Stimulated activated CD4-positive, alpha-beta T cell treated with anti-CD3 and anti-CD28 coated beads, TNF-alpha, amount 100 ng/mL, for 4 hours (primary cell): ENCODE results near the gene SPTB.

Experiments used
- DNase-seq, 3 experiments: peaks; one replicate each; pipeline ENCODE4 v3.0.0-alpha.2; 2020; ENCODE audit warnings: low read depth in 3 of 3

SPTB gene

DNA sequence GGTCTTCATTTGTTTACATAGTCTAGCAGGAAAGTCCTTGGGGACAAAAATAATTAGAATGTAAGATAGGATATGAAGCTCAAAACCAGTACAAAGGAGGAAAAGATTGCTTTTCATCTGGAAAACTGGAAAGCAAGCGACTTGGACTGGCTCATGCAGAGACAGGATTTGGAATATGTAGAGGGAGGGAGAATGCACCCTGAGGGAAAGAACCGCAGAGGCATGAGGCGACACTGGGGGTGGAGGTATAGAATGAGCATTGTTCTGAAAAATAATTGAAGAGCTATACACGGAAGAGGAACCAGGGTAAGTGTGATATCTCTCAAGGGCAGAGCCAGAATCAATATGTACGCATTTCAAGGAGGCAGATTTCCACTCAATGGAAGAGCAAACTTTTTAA lies 90.0 kb downstream of the SPTB start:
- no peak for DNase-seq

DNA sequence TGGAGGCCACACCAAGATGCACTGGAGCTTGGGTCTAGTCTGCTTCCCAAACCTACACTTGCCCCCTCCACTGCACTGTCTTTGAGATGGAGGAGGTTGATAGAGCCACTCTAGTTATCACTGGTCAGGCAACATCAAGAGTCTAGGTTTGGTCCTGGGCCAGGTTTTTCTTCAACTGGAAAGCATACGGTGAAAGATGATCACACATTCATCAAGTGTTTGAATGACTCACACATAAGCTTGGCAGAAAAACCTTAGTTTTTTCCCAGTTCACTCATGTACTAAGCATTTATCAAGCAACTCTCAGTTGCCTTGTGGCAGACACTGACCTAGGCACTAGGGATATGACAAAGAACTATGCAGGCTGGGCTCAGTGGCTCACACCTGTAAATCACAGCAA lies 91.0 kb downstream of the SPTB start:
- no peak for DNase-seq

DNA sequence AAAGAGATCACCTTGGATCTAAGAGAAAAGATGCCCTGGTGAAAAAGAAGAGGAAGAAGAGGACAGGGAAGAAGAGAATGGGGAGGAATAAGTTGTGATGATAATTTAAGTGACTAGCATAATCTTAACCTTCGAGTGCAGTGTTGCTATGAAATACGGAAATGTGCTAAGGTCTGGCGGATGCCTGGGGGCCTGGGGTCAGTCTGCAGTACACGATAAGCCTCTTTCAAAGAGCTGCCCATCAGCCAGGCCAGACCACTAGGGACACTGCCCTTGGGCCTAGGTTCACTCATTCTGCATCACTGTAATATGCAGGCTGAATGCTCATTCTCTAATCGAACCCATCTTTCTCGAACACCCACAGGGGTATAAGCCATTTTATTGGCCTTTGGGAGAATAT lies 92.1 kb downstream of the SPTB start:
- no peak for DNase-seq

DNA sequence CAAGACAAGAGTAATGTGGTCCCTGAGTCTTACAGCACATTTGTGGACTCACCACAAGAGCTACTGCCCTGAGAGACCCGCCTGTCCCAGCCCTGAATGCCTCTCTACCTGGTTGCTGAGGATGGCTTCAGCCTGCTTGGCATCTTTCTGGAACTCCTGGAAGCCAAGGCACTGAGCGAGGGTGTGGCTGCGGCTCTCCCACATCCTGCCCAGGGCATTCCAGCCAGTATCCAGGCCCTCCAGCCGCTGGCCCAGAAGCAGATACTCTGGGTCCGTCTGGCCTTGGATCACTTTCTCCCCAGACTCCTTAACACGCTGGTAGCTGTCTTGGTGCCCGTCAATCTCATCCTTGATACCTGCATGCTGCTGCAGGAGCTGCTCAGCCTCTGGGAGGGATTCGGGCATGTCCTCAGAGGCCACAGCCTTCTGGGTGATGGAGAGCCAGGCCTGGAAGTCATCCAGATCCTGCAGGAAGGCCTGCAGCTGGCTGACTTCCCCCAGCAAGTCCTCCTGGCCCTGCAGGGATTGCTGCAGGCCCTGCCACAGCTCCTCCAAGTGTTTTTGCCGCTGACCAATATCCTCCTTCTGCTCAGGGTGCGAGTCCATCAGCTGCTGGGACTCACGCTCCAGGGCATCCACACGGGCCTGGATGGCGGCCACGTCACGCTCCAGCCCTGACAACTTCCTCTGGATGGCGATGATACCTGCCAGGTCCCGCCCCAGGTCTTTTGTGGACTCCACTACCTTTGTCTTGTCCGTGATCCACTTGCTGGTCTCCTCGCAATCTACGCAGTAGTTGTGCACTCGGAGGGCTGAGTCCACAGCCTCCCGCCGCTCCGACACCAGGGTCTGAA lies 93.2 kb downstream of the SPTB start:
- DNase-seq = no peak

DNA sequence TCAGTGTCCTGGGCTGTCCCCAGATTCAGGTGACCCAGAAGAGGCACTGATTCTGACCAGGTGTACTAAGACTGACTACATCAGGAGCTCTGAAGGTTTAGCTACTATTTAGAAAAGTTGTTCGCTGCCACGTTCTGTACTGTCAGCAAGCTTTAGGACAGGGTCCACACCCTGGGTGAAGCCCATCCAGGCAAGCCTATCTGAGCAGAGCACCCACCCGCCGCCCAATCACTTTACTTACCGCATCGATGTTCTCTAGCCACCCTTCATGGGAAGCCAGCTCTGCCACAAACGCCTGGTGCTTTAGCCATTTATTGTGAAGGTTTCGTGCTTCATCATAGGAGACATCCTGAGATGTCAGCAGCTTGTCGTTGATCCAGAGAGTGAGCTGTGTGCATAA lies 95.7 kb downstream of the SPTB start:
- DNase-seq = no peak

DNA sequence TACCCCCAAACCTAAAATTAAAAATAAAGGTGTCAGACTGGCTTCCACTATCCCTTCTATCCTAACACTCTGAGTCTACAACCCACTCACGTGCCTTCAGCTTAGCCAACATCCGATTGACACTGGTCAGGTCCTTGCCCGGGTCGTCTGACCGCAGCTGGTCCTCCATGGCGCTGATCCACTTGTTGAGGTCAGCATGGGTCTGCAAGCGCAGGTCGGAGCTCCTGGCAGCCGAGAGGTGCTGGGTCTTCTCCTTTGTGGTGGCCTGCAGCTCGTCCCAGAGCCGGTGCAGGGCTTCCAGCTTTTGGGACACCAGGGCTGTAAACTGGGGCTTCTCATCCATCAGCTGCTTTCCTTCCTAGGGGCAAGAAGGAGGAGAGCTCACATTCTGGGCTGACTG lies 97.5 kb downstream of the SPTB start:
- no peak for DNase-seq

DNA sequence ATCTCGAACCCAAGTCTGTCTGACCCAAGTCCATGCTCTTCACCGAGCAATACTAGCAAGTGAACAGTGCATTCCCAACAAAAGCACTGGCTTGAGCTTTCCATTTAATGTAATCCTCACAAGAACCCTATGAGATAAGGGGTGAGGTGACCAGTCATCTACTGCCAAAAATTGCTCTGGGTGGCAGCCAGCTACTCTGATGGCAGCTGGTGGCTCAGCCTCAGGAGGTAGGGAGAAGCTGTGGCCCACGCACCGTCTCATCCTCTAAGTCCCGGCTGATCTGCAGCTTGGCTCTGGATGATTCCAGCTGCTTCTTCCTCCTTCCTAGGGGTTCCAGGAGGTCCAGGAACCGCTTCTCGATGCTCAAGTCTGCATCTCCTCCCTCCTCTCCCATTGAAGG lies 100.2 kb downstream of the SPTB start:
- DNase-seq = no peak

DNA sequence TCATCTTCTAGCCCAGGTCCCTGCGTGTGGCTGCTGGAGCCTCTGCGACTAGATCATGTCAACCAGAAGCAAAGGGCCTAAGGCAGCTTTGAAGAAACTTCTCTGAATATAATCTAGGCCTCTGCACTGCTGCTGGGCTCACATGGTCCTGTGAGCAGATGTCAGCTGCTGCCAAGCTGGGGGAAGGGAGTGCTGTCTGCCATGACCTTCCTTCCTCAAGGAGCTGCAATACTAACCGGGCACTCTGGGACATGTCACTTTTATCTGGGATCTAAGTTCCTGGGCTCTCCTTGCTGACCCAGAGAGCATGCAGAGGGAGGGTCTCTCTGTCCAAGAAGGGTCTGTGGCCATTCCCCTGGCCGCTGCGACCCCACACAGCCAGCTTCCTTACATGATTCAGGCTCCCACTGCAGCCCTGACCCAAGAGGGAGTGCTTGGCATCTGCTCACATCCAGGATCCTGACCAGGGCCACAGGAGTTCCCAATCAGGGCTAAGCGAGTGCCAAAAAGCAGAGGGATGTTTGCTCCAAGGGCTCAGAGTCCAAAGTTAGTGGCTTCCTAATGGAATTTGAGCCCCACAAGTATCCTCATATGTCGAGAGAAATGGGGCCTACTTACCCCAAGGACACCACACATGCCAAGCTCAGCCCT lies 101.5 kb downstream of the SPTB start:
- DNase-seq = no peak

DNA sequence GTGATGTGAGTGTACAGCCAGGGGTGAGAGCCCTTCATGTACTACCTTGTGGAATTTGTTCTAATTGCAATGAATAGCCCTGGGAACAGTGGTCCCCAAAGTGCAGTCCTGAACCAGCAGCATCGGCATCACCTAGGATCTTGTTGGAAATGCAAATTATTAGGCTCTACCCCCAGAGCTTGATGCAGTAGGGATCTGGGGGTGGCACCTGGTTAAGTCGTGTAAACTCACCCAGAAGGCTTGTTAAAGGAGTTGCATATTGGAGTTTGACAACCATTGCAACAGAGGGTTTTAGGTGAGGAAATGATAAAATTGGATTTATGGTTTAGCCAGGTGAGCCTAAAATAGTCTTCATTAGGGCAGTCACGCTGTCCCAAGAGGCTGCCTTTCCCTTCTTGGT lies 102.2 kb downstream of the SPTB start:
- no peak for DNase-seq

DNA sequence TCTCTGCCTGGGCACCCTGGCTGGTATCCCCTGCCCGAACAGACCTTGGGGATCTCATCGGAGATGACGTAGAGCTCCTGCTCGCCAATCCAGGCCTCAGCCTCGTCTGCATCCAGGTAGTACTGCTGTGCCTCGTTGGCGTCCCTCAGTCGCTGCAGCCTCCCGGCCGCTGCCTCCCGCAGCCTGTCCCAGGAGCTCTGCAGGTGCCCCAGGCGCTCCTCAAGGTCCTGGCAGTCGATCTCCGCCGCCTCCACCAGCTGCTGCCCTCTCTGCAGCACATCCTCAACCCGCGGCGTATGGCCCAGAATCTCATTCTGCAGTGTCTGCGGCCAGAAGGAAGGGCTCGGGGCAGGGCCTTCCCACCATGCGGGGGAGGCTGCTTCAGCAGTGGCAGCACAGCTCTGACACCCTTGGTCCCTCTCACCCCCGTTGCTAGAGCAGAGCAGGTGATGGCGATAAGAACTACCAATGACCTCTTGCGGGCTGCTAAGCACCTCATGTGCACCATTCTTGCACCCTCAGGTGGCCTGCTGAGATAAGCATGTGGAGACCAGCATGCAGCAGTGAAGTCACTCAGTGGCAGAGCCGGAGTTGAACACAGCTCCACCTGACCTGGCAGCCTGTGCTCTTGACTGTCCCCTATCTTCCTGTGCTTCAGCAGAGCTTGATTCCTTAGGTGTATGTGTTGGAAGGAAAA lies 104.5 kb downstream of the SPTB start:
- no peak for DNase-seq

DNA sequence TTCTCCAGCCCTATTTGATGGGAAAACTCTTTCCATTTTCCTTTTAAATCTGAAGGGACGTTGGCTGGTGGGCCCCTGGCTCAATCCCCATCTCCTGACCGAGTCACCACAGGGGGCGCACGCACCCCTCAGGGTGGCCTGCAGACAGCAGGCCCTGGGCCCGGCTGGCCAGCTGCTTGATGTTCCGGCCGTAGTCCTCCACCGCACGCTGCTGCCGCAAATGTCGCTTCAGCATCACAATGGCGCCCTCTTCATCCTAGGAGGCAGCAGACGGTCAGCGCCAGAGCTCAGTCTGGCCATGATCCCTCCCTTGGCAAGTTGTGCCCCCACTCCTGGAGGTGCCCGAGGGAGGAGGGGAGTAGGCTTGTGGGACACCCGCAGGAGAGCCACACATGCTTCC lies 105.4 kb downstream of the SPTB start:
- DNase-seq = no peak

DNA sequence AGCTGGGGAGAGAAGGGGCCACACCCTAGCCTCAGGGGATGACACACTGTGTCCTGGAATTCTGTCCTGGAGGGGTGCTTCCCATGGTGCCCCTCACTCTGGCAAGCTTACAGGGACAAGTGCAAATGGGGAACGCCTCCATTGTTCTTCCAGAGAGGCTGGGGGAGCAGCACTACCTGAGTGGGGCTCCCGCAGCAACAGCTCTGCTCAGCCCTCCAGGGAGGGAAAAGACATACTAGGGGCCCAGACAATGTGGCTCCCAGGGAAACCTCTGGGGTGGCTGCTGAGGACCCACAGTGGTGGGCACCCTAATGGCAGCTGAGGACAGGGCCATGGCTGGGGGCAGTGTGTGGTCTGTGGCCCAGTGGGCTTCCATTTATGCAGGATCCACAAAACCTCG lies 106.1 kb downstream of the SPTB start:
- no peak for DNase-seq

DNA sequence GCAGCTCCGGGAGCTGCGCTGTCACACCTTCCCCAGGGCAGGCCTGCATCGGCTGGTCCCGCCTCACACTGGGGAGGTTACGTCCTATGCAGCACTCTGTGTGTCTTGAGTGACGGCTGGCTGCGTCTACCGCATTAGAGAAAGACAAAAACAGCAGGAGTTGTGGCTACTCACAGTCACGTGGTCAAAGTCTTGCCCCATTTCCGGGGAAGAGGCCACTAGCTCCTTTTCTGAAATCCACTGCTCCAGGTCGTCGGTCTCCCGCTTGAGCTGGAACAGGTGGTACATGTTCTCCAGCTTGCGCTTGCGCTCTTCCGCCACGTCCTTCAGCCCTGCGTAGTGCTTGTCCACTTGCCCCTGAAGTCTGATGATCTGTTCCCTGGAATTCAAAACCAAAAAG lies 106.7 kb downstream of the SPTB start:
- DNase-seq = no peak

DNA sequence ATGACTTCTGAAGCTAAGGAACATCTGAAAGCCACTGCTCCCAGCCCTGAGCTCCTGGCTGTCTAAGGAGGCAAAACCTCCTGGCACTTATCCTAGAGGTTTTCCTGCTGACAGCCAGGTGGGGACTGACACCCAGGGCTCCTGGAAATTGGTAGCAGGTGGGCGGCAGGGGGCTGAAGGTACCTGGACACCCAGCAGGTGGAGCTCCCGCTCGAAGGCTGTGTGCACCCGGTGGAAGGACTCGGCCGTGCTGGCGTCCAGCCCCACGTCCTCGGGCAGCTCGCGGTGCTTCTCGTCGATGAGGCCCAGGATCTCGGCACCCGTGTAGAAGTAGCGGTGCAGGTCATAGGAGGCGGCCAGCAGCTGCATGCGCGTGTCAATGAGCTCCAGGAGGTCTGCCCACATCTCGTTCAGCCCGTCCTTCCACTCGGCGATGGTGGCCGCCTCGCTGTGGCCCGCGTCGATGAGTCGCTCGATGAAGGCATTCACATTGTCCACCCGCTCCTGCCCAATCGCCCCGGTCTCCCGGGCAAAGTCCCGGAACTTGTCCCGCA lies 107.2 kb downstream of the SPTB start:
- no peak for DNase-seq

DNA sequence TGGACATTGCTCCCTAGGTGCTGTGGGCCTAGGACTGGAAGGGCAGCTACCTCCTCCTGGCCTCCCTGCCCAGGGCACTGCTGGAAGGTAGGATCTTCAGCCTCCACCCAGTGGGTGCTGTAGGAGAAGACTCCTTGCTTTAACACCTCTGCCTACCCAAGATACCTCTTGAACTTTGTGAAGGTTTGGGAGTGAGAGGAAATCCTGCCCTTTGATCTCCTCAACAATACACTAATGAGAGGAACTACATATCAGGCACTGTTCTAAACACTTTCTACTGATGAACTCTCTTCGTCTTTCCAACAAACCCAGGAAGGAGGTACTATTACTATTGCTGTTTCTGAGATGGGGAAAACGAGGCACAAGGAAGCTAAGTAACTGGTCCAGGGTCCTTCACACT lies 108.5 kb downstream of the SPTB start:
- no peak for DNase-seq

DNA sequence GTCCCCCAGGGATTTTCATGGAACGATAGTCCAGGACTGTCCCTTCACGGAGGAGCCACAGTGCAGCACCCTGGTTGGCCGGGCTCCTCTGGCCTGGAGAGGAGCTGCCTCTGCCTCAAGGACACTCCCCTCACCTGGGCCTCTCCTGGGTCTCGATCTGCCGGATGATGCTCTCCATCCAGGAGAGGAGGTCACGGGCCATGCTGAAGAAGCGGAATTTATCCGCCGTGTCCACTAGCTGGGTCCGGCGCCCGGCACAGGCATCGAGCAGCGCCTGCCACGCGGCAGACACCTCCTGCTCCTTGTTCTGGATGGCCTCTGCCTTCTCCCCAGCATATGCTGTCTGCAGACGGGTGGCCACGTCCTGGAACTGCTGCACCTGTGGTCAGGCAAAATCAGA lies 109.0 kb downstream of the SPTB start:
- DNase-seq = no peak

DNA sequence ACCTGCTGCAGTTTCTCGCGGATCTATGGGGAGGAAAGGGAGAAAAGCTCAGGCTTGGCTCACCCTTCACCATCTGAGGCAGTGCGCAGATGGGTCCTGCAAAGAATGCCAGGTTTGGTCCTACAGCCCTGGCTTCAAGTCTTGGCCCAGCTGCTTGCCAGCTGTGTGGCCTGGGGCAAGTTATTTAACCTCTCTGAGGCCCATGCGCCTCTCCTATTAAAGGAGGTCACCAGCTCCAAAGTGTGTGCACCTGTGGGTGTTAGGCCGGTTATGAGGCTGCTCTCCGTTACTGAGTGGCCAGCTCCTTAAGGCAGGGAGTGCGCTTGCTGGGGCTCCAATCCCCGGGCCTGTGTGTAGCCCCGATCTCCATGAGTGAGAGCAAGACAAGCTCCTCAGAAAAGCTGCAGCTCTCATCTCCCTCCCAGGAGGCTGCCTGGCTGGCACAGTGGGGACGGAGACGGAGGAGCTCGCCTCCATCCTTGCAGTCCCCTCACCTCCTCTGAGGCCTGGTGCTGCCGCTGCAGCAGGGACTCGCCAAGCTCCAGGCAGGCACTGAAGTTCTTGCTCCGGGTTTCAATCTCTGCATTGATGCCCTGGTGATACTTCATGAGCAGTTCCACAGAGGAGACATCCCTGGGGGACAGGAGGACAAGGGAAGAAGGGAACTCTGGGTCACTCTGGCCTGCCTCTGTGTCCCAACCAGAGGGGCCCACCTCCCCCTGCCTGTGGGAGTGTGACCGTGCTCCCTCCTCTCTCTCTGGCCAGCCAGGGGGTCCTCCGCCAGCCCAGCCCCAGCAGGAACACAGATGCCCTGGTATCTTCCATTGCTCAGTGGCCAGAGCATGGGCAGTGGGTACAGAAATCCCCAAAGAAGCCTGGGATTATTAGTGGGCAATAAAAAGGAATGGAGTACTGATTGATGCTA lies 110.3 kb downstream of the SPTB start:
- DNase-seq = no peak

DNA sequence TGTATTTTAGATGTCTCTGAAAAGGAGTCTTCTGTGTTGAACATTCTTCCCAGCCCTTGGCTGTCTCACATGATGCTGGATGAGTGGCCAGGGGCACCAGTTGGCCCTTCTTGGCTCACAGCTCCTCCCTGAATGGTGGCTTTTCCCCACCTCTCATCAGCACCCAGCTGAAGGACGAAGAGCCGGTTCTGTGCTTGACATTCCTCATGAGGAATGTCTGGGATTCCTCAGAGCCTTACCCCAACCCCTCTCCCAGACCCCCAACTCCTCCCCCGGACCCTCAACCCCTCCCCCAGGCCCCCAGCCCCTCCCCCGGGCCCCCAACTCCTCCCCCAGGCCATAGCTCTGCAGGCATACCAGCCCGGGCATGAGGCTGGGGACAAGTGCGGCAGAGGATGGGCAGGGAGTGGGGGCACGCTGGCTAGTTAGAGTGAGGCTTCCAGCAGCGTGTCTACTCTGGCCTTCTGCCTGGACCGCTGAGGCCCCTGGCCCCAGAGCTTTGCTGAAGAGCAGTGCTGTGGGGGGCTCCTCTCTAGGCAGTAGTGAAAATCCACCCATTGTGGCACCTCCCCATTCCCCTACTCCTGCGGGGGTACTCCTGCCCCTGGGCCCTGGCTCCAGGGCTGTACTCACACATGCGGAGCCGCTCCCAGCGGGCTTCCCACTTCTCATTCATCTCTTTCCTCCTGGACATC lies 111.2 kb downstream of the SPTB start:
- DNase-seq = no peak

DNA sequence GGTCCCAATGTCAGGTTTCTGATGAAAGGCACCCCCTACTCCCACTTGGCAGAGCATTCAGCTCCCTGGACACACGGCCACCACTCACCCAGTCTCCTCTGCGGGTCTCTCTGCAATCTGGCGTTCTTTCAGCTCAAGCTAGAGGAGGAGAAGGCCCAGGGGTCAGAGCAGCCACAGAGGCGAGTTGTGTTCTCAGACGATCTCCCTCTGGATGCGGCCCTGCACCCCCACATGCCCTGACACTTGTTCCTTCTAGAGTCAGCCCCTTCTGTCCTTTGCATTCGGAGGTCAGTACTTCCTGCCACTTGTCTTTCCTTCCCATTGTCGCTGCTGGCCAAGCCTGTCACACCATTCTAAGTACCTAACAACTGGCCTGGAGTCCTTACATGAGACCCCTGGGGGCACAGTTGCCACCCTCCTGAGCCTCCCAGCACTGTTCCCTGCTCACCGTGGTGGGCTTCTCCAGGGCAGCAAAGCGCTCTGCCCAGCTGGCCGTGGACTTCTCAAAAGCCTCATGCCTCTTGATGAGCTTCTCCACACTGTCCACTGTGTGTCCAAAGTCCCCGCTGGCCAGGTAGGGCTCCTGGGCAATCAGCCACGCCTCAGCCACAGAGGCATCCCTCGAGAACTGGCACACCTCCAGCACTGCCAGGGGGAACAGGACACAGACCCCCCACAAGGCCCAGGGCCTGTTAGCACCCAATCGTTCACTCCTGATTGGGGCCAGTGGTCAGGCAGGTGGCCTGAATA lies 112.3 kb downstream of the SPTB start:
- no peak for DNase-seq

DNA sequence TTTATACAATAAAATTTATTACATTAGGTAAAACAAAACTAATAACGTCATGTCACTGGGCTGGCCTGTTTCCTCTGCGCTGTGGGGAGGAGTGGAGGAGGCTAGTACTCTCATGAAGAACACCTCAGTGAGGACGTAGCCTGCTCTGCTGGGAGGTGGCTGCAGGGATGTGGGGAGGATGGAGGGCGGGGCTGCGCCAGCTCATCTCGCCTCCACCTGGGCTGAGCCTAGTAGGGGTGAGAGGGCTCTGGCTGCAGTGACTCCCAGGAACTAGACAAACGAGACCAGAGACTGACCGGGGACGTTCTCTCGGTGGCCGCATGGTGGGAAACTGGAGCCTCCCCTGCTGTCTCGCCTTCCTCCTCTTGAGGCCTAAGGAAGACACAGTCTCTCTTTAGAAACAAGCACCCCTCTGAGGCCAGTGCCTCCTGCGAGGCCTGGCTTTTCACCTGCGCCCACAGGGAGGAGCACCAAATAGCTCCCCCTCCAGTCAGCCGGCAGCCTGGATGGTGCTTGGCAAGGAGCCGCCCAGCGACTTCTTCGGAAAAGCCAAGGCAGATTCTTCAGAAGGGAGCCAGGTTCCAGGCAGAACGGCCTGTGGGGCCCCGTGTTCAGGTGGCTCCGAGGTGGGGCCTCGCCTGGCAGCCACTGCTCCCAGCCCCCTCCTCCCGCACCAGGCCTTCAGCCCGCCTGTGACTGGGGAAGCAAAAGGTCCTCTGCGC lies 113.1 kb downstream of the SPTB start:
- DNase-seq = no peak
